HG03520 (cell line): Measurements from ENCODE around the gene CCBE1.

Source experiments
- ATAC-seq: cut with Tn5 transposase; IDR thresholded peaks from one replicate; pipeline ENCODE4 v1.9.1; 2021; ENCODE audit warnings: mild to moderate bottlenecking, moderate library complexity; ENCODE audit not compliant: unreplicated experiment

Gene CCBE1

GRCh38 chr18:59423259-59423658 lies 274.0 kb downstream of the CCBE1 start:
- ATAC-seq = no peak

GRCh38 chr18:59420244-59420643 lies 277.0 kb downstream of the CCBE1 start:
- no peak for ATAC-seq

- no peak for ATAC-seq
Observed at GRCh38 chr18:59419386-59419785, 277.8 kb downstream of the CCBE1 start.

- ATAC-seq = no peak
Observed at GRCh38 chr18:59416818-59417217, 280.4 kb downstream of the CCBE1 start.

- no peak for ATAC-seq
Observed at GRCh38 chr18:59414111-59414653, 283.0 kb downstream of the CCBE1 start.

- peak; percentile 99 for ATAC-seq
Observed at GRCh38 chr18:59402432-59403090, 294.7 kb downstream of the CCBE1 start.

- ATAC-seq = no peak
Observed at GRCh38 chr18:59400407-59400806, 296.8 kb downstream of the CCBE1 start.

- ATAC-seq = no peak
Observed at GRCh38 chr18:59395226-59396175, 301.7 kb downstream of the CCBE1 start.

- no peak for ATAC-seq
Observed at GRCh38 chr18:59393381-59393780, 303.8 kb downstream of the CCBE1 start.

GRCh38 chr18:59388817-59389216 lies 308.4 kb downstream of the CCBE1 start:
- no peak for ATAC-seq

- ATAC-seq = no peak
Observed at GRCh38 chr18:59387687-59388565, 309.3 kb downstream of the CCBE1 start.

GRCh38 chr18:59386909-59387686 lies 310.1 kb downstream of the CCBE1 start:
- no peak for ATAC-seq

GRCh38 chr18:59385191-59385590 lies 312.0 kb downstream of the CCBE1 start:
- ATAC-seq = no peak

- ATAC-seq = no peak
Observed at GRCh38 chr18:59383851-59384250, 313.4 kb downstream of the CCBE1 start.

GRCh38 chr18:59382383-59382782 lies 314.8 kb downstream of the CCBE1 start:
- no peak for ATAC-seq

- no peak for ATAC-seq
Observed at GRCh38 chr18:59381949-59382348, 315.3 kb downstream of the CCBE1 start.
